GM23338 (cell line): ENCODE measurements around the gene IFNL1.

Experiments used
- EZH2 ChIP-seq: fragments of 200-600 bp; sonication (generic); IDR thresholded peaks from one replicate; pipeline ENCODE4 v1.8.0; 2017; ENCODE audit warnings: antibody characterized with exemption, mild to moderate bottlenecking, low read depth; ENCODE audit not compliant: unreplicated experiment
- EZH2phosphoT487 ChIP-seq: fragments of 200-600 bp; sonication (generic); IDR thresholded peaks from one replicate; pipeline ENCODE4 v1.8.1; 2018; ENCODE audit warnings: antibody characterized with exemption; ENCODE audit not compliant: unreplicated experiment
- JUNB ChIP-seq: IDR thresholded peaks from one replicate; pipeline ENCODE4 v1.6.1; 2016; ENCODE audit warnings: antibody characterized with exemption; ENCODE audit not compliant: unreplicated experiment
- POLR2AphosphoS5 ChIP-seq: IDR thresholded peaks from 2 replicates; pipeline ENCODE4 v1.6.1; 2016; ENCODE audit warnings: antibody characterized with exemption, low read depth
- STAT1 ChIP-seq: IDR thresholded peaks from one replicate; pipeline ENCODE4 v1.6.1; 2016; ENCODE audit warnings: antibody characterized with exemption; ENCODE audit not compliant: unreplicated experiment
- ZNF331 ChIP-seq: fragments of 250-450 bp; sonication (Bioruptor Pico); IDR thresholded peaks from 2 replicates; pipeline ENCODE4 v1.5.0; 2020; ENCODE audit warnings: low read depth, mild to moderate bottlenecking, moderate library complexity
- TF ChIP-seq, protein P1 (sequence below), 2 experiments: fragments of 200-600 bp in 1 of 2; sonication (generic) in 1 of 2; conservative IDR thresholded peaks; 2 replicates each; pipeline versions ENCODE4 v1.5.1 to v1.6.1; 2016 to 2017; ENCODE audit warnings: antibody characterized with exemption in 2 of 2, low read depth in 2 of 2, mild to moderate bottlenecking in 2 of 2, moderate library complexity in 1 of 2
- TF ChIP-seq, protein P2 (sequence below): IDR thresholded peaks from 2 replicates; pipeline ENCODE4 v1.6.1; 2016; ENCODE audit warnings: antibody characterized with exemption

DNA sequence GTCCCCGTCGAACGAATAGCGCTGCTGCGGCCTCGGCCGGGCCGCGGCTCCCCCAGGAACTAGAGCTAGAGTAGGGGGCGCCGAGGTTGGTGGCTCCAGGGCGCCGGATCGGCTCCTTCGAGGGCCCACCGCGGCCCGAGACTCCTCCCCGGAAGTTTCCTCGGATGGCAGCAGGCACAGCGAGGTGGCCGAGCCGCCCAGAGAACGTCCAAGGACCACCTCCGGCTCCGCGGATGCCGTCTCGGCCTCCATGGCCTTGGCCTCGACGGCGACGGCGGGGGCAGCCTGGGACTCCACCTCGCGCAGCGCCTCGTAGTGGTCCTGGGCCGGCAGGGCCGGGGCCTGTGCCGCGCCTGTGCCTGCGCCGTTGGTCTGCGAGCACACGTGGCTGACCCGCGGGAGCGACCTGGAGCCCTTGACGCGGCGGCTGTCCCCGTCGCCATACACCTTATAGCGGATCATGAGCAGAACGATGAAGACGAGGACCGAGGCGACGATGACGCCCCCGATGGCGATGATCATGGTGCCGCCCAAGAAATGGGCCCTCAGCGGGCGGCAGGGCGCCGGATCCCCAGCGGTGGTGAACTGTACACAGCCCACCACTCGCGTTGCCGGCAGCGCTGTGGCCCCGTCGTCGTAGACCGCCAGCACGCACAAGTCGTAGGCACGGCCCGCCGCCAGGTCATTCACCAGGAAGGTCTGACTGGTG is 11.8 kb downstream of the IFNL1 start:
- TF ChIP-seq, protein P1, sequence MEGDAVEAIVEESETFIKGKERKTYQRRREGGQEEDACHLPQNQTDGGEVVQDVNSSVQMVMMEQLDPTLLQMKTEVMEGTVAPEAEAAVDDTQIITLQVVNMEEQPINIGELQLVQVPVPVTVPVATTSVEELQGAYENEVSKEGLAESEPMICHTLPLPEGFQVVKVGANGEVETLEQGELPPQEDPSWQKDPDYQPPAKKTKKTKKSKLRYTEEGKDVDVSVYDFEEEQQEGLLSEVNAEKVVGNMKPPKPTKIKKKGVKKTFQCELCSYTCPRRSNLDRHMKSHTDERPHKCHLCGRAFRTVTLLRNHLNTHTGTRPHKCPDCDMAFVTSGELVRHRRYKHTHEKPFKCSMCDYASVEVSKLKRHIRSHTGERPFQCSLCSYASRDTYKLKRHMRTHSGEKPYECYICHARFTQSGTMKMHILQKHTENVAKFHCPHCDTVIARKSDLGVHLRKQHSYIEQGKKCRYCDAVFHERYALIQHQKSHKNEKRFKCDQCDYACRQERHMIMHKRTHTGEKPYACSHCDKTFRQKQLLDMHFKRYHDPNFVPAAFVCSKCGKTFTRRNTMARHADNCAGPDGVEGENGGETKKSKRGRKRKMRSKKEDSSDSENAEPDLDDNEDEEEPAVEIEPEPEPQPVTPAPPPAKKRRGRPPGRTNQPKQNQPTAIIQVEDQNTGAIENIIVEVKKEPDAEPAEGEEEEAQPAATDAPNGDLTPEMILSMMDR (conservative IDR thresholded peaks at IDR 0.05; ENCODE audit: low read depth in 2 of 2) = peak in 1 of 2 experiments; percentile 44; a peak in 2 of 4 replicates
- TF ChIP-seq EZH2phosphoT487 (no peak), STAT1 (no peak), JUNB (no peak), ZNF331 (CRISPR knock-in tag) (no peak), EZH2 (no peak), POLR2AphosphoS5 (peak; percentile 86)
- TF ChIP-seq, protein P2, sequence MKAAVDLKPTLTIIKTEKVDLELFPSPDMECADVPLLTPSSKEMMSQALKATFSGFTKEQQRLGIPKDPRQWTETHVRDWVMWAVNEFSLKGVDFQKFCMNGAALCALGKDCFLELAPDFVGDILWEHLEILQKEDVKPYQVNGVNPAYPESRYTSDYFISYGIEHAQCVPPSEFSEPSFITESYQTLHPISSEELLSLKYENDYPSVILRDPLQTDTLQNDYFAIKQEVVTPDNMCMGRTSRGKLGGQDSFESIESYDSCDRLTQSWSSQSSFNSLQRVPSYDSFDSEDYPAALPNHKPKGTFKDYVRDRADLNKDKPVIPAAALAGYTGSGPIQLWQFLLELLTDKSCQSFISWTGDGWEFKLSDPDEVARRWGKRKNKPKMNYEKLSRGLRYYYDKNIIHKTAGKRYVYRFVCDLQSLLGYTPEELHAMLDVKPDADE = no peak
